HG03571 (cell line): ENCODE data around the gene SCN3B.

Experiments used
- ATAC-seq: cut with Tn5 transposase; IDR thresholded peaks from one replicate; pipeline ENCODE4 v1.9.1; 2021; ENCODE audit not compliant: unreplicated experiment

The SCN3B gene

GRCh38 chr11:123654566-123655081 lies at the start of gene SCN3B:
TSS of gene SCN3B (minus strand) at chr11:123654624. CDS start at chr11:123653801, 823 bp downstream.
- ATAC-seq, result no peak

GRCh38 chr11:123702696-123703095 lies 48.3 kb upstream of the SCN3B start:
- no peak for ATAC-seq

GRCh38 chr11:123702139-123702538 lies 47.7 kb upstream of the SCN3B start:
- no peak for ATAC-seq

GRCh38 chr11:123700772-123701171 lies 46.3 kb upstream of the SCN3B start:
- no peak for ATAC-seq

- no peak for ATAC-seq
These were observed 44.2 kb upstream of the SCN3B start for GRCh38 chr11:123698546-123699127.

GRCh38 chr11:123696183-123696582 lies 41.8 kb upstream of the SCN3B start:
- no peak for ATAC-seq

- ATAC-seq, result no peak
These were observed 40.8 kb upstream of the SCN3B start for GRCh38 chr11:123695231-123695630.

- ATAC-seq, result no peak
These were observed 40.1 kb upstream of the SCN3B start for GRCh38 chr11:123694551-123694950.

GRCh38 chr11:123692961-123693360 lies 38.5 kb upstream of the SCN3B start:
- no peak for ATAC-seq

GRCh38 chr11:123690485-123690884 lies 36.1 kb upstream of the SCN3B start:
- no peak for ATAC-seq

- ATAC-seq, result no peak
These were observed 30.2 kb upstream of the SCN3B start for GRCh38 chr11:123684601-123685000.

- no peak for ATAC-seq
These were observed 29.2 kb upstream of the SCN3B start for GRCh38 chr11:123683428-123684170.

- no peak for ATAC-seq
These were observed 28.4 kb upstream of the SCN3B start for GRCh38 chr11:123682696-123683410.

GRCh38 chr11:123681030-123681429 lies 26.6 kb upstream of the SCN3B start:
- ATAC-seq, result no peak

- ATAC-seq, result no peak
These were observed 23.8 kb upstream of the SCN3B start for GRCh38 chr11:123678246-123678645.

GRCh38 chr11:123677510-123677909 lies 23.1 kb upstream of the SCN3B start:
- no peak for ATAC-seq

- no peak for ATAC-seq
These were observed 19.9 kb upstream of the SCN3B start for GRCh38 chr11:123674297-123674696.

GRCh38 chr11:123672568-123672967 lies 18.1 kb upstream of the SCN3B start:
- no peak for ATAC-seq

- no peak for ATAC-seq
These were observed 17.1 kb upstream of the SCN3B start for GRCh38 chr11:123671534-123671933.

GRCh38 chr11:123670081-123670480 lies 15.7 kb upstream of the SCN3B start:
- ATAC-seq, result no peak

- ATAC-seq, result no peak
These were observed 10.9 kb upstream of the SCN3B start for GRCh38 chr11:123665306-123665705.

GRCh38 chr11:123659965-123660364 lies 5.5 kb upstream of the SCN3B start:
- peak; percentile 94 for ATAC-seq
